Measurements from ENCODE around the gene GPSM1.

The GPSM1 gene

DNA sequence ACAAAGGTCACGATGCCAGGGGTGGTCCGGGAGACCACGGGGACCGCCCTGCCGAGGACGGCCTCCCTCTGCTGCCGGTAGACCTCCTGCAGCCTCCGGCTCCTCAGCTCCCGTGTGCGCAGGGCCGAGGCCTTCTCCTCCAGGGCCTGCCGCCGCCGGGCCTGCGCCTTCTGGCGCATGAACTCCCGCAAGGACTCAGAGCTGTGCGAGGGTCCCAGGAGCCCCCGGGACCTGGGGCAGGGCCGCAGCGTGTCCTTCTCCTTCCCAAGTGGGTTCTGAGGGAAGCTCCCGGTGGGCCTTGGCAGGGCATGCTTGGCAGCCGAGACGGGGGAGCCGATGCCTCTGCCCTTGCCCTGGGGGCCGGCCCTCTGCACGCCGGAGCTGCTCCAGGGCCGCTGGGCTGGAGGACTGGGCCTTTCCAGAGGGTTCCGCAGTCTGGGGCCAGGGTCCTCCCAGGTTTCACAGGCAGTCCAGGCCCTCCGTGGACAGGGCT is 36.8 kb upstream of the GPSM1 start:
- DNase-seq (ENCODE audit: low read depth): no peak

DNA sequence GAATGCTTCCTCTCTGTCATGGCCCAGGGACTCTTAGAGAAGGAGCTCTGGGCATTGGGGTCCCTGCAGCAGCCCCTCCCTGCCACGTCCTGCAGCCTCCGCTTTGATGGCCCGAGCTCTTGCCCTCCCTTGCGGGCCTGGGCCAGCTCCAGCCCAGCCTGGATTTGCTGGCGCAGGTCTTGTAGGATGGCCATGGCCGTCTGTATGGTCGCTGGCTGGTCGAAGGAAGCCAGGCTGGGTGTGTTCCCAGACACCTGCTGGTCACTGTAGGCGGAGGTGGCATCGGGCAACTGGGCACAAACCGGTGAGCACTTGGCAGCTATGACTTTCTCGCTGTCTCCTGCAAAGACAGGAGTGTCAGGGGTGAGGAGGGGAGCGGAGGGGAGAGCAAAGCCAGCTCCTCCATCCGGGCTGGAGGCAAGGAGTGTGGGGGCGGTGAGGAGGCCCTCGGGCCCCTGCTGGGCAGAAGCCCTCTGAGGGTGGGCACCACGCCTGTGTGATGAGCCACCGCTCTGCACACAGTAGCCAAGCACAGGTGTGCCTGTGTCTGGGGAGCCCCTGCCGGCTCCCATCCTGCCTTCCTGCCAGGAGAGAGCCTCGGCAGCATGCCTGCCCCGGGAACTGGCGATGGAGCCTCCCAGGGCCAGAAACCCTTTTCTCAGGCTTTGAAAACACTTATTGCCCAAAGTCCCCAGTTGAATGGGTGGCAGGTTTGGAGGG is 35.9 kb upstream of the GPSM1 start:
- DNase-seq (ENCODE audit: low read depth): no peak

DNA sequence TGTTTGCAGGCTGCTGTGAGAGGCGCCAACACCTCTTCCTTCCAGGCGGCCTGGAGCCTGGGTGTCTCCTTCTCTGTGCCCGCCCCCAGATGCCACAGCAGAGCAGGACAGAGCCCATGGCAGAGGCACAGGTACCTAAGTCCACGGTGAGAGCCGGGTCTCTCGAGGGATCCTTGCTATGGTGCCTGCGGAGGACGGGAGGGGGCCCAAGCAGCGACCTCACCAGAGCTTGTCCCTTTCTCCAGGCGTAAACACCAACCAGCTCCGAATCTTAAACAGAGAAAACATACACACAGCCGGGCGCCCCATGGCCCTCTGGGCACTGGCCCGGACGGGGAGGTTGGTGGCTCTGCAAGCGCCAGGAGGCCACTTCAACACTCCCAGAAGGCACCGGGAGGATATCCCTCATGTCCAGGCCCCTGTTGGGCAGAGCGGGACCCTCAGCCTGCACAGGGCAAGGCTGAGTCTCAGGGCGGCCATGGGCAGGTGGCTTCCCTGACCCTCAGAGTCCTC is 35.3 kb upstream of the GPSM1 start:
- DNase-seq (ENCODE audit: low read depth): no peak

DNA sequence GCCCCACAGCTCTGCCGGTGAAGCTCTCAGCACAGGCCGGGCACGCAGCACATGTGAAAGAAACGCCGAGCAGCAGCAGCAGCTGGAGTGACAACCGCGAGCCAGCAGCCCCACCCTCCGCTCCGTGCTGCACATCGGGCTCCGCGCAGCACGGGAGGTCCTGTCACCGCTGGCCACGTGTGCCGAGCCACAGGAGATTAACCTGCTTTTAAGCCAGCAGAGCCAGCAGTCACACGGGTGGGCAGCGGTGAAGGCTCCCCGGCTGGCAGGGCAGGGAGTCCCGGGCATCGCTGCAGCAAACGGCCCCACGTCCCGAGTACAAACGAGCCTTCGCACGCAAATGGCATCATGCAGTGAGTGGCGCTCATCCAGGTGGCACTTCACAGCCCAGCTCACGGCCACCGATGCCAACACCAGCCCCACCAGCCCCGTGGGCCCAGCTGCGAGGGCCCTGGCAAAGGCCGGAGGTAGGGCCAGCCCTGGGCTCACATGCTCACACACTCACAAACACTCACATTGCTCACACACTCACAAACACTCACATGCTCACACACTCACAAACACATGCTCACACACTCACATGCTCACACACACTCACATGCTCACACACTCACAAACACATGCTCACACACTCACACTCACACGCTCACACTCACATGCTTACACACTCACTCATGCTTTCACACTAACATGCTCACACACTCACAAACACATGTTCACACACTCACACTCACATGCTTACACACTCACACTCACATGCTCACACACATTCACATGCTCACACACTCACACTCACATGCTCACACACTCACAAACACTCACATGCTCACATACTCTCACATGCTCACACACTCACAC is 34.5 kb upstream of the GPSM1 start:
- DNase-seq (ENCODE audit: low read depth): no peak

DNA sequence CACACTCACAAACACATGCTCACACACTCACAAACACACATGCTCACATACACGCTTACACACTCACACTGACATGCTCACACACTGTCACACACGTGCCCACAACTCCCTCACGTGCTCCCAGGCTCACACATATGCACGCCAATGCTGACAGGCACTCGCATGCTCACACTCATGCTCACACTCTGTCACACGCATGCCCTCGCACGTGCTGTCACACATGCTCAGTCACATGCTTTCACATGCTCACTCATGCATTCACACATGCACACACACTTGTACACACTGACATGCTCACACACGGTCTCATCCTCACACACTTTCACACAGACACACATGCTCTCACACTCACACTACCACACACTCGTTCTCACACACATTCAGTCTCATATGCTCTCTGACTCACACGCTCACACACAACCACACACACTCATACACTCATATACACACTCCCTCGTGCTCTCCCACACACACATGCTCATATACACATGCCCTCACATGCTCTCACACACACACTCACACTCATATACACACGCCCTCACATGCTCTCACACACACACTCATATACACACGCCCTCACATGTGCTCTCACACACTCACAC is 33.8 kb upstream of the GPSM1 start:
- DNase-seq (ENCODE audit: low read depth): no peak

DNA sequence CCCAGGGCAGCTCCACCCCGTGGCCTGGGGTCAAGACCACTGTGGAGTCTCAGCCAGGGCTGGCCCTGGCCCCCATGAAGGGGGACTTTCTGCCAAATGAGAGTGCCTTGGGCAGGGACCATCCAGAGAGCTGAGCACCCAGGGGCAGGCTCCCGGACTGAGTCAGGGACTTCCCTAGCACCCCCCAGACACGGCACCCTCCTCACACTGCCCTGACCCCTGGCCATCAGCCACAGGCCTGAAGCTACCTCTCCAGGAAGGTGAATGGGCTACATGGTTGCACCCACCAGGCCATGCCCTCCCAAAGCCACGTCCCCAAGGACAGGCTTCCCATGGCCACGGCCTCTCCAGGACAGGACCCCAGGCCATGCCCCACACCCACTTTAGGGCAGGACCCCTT is 32.9 kb upstream of the GPSM1 start:
- no peak for DNase-seq (ENCODE audit: low read depth)

DNA sequence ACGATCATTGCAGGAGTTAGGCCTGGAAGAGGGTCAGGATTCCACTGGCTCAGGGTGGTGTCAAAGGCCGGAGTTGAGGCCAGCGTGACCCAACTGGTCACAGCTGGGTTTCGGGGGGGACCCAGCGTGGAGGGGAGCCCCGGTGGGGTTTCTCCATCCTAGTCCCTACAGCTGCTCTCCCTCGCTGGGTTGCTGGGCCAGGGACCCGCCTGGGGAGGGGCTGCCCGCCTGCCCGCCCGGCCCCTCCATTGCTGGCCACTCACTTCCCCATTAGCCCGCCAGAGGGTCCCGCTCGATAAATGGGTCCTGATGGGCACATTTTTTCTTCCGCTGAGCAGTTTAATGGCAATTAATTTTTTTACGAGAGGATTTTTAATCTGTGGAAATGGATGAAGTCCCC is 32.3 kb upstream of the GPSM1 start:
- no peak for DNase-seq (ENCODE audit: low read depth)

DNA sequence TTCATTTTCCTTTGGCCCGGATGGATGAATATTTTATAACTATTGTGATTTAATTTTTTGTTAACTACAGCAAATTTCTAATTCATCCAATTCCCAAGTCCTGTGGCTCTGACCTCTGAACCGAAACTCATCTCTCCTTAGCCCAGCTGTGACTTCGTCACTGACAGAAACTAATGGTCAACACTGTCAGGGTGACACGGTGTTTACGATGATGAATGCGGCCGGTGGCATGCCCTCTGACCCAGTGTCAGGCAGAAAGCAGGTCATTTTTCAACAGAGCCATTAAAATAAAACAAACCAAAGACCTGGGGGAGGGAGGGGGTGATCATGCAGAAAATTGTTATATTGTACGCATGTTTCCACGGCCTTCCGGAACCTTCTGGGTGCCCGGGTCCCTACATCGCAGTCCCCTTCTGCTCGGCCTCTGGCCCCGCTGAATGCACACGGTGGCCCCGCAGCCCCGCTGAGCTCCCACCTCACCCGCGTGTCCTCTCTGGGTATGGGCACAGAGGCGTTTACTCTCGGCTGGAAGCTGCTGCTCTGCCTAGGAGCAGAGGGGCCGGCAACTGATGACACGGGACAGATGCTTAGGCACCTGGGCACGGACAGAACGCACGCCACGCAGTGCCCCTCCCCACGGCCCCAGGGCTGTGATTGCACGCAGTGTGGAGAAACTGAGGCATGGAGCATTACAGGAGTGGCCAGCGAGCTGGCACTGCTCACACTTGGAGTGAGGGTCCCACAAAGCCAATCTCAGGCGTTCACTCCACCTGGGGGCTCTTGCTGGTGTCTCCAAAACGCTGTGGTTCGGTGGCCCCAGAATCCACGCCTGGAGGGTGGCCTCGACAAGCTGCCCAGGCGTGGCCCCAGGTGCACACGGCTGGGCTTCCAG is 31.6 kb upstream of the GPSM1 start:
- no peak for DNase-seq (ENCODE audit: low read depth)

DNA sequence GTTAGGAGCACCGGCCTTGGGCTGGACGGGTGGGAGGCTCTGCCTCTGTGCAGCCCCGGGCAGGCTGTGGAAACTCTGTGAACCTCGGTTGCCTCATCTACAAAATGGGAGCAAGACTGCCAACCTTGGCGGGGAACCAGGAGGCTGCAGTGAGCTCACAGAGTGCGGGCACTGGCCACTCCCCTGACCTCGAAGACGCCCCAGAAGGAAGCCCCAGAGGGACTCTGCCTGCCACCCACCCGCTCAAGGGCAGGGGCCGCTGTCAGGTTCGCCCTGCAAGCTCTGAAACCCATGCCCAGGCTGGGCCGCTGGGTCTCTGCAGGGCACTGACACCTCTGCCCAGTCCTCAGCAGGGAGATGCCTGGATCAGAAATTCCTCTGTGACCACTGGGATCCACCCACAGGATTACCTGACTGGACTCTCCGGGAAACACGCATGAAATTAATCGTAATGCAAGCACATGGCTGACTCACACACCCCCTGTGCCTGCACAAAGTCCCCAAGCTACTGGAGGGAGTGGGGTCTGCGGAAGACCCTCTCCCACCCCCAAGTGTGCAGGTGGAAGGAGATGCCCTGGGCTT is 30.8 kb upstream of the GPSM1 start:
- DNase-seq (ENCODE audit: low read depth): no peak

DNA sequence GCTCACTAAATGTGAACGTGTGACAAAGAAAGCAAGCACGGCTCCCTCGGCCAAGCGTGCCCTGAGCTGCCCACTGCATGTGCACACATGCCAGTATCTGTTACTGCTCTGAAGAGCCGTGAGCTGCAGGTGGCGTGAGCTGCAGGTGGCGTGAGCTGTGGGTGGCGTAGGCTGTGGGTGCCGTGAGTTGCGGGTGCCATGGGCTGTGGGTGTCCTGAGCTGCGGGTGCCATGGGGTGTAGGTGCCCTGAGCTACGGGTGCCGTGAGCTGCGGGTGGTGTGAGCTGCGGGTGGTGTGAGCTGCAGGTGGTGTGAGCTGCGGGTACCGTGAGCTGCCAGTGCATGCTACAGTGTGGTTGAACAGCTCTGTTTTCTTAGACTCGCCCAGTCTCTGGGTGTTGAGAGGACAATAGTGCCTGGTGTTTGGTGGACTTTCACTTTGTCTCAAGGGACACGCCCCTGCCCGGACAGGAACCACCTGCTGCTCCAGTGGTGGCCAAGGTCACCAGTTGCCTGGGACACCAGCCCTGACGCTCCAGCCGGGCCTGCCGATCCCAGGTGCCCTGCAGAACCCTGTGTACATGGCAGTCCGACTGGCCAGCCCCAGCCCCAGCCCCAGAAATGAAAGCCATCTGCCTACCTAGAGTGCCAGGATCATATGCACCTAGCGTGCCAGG is 30.2 kb upstream of the GPSM1 start:
- no peak for DNase-seq (ENCODE audit: low read depth)

DNA sequence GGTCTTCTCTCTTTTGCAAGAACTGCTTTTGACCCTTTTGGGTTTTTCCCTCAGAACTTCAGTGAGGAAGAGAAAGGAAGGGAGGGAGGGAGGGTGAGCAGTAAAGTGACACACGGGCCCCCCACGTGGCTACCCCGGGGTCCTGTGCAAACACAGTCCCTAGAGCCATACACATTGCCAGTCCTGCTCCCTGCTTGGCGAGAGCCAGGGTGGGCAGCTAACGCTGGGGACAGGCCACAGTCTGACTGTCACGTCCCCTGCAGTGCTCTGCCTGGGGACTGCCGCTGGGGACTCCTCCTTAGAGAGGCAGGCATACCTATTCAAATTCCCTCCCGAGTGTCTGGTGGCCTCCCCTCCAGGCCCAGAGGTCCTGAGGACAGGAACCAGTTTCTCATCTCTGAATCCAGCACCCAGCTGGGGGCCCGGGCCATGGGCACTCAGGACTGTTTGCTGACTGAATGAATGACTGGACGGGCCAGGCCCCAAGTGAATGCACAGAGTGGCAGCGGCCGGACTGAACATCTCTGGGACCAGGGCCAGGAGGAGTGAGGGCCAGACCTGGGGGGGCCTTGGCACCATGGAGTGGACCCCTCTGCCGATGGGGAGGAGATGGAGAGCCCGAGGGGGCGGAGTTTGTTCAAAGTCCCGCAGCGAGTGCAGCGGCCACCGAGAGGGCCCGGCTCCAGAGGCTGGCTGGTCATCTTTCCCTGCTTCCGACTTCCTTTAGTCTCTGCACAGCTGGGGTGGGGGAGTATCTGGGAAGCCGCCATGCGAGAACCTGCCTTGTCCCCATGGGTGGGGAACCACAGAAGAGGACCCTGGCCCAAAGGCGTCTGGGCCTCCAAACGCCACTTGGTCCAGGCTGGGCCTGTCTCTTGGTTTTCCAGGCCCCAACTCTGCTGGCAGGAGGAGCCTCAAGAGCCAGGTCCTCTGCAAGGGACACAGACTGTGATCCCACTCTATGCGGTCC is 29.3 kb upstream of the GPSM1 start:
- DNase-seq (ENCODE audit: low read depth): no peak

DNA sequence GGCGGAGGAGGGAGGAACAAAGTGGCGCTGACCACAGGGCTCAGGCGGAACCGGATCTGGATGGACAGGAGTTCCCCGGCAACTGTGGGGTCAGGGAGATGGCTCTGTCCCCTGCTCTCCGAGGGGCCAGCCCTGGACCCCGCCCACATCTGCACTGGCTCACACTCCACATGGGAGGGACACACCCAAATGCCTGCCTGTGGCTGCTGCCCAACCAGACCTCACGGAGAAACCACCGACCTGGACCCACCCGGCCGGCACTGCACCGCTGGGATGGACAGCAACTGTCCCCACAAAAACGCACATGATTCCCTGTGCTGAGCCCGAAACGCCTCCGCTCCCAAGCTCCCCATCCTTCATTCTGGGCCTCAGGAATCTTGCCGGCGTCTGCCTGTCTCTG is 28.2 kb upstream of the GPSM1 start:
- DNase-seq (ENCODE audit: low read depth): no peak

DNA sequence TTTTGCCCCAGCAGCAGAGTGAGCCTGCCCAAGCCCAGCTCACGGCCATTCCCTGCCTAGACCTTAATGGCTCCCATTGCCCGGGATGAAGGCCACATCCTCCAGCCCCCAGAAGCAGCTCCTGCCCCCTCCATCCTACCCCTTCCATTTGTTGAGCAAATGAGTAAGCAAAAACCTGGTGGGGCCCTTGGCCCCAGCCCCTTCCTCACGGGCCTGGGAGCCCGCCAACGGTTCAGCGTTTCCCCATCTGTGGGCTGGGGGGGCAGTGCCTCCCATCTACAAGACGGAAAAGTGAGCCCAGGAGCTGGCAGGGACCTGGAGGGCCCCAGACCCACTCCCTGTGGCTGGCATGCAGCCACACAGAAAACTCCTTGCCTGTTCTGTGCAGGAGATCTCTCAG is 27.8 kb upstream of the GPSM1 start:
- no peak for DNase-seq (ENCODE audit: low read depth)

DNA sequence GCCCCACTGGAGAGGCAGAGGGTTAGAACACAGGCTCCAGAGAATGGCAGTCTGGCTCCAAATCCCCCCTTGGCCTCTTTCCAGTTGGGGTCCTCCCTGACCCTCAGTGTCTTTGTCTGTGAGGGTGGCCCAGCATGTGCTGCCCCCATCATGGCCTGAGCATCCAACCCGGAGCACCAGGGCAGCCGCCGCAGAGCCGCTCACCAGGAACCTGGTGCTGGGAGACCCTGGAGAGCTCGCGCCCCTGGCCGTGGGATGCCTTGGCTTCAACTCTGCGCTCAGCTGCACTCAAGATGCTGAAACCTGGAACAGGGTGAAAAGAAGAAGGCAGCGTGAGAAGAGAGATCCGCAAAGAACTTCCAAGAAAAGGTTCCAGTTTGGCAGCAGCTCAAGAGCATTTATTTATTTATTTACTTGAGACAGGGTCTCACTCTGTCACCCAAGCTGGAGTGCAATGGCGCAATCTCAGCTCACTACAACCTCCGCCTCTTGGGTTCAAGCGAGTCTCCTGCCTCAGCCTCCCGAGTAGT is 27.3 kb upstream of the GPSM1 start:
- DNase-seq (ENCODE audit: low read depth): no peak

DNA sequence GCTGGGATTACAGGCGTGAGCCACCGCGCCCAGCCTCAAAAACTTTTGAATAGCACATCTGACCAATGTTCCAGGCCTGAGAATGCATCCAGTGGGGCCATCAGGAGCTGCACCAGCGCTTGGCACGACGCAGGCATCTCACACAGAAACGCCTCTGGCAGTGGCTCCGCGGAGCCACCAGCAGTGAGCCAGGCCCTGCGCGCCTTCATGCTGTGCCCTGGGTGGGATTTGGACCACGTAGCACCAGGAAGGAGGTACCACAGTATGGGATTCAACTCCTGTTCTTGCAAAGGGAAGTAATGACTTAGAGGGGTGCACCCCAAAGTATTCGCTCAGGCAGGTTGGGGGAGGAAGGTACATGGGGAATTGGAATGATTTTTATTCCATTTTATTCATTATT is 26.5 kb upstream of the GPSM1 start:
- no peak for DNase-seq (ENCODE audit: low read depth)

DNA sequence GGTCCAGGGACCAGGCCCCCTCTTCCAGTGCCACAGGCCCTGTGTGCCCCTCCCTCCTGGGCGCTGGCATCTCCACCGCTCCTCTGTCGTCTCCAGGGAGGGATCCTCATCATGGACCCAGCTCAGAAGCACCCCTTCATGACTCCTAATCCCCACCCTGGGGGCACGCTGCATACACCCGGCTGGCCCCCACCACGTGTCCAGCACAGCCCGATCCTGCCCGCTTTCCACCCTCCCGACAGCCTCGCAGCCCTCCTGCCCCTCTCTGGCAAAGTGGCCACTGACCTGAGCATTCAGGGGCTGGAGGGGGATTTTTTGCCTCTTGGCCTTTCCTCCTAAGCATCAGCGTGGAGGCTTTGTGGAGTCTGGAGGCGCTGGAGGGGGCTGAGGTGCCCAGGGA is 24.8 kb upstream of the GPSM1 start:
- DNase-seq (ENCODE audit: low read depth): no peak

DNA sequence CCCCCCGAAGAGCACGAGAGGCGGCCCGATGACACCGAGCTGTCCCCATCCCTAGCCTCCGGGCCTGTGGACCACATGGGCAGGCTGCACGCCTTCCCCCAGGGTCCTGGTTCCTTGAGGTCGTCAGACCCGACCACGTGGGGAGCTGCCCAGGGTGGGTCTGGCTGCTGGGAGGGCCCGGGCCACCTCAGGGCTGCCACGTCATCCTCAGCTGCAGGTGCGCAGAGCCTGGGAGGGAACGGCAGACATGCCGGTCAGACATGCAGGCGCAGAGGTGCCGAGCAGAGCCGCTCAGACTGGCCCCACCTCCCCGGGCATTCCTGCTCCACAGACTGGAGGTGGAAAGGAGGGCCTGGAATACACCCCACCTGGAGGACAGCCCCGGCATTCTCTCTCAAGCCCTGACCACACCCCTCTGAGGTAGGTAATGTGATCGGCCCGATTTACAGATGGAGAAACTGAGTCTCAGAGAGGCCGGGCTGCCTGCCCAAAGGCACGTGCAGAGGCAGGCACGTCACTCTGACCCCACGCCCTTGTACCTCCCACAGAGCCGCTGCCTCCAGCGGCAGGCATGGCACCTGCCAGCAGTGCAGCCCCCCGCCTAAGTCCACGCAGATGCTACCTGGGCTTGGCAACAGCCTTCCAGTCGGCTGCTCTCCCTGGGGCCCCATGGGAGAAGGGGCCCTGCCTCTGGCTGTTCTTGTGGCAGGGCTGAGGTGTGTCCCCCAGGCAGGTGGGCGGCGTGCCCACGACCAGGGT is 24.1 kb upstream of the GPSM1 start:
- no peak for DNase-seq (ENCODE audit: low read depth)

DNA sequence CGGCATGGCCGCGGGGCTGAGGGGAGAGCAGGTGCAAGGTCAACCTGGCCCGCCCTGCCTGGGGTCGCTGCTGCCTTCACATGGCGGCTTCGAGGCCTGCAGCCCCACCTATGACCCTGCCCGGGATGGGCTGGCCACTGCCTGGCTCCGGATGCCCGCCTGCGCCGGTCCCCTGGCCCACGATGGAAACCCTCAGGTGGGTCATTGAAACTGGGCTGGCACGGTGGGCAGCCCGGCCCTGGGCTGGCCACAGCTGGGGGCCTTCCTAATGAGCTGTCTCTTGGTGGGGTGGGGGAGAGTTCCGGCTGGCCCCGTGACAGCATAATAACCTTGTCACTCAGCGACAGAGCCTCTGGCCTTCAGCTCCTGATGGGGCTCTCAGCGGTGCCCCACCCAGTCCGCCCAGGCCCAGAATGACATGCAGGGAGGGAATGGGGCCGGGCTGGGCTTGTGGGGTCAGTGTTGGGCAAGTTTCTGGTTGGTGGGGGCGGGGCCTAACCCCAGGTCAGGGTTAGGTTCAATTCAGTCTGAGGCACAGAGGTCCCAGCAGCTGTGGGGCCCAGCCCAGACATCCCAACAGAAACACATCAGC is 23.4 kb upstream of the GPSM1 start, which contains the start of gene CCDC187:
CCDC187 (minus strand) TSS at position 270 of the 592 bp plus-strand sequence; CDS start at position 6, 264 bp downstream.
- DNase-seq (ENCODE audit: low read depth): no peak
